GM23338 (cell line): ENCODE data around the gene GPANK1.
"Not testable (repeated sequence)": the region's sequence is repeated elsewhere in the genome, so short reads cannot be mapped to it uniquely, and the experiment has no call there.

Experiments used
- CREB1 ChIP-seq: fragments of 250-450 bp; sonication (Bioruptor Pico); IDR thresholded peaks from 2 replicates; pipeline ENCODE4 v1.5.0; 2020; ENCODE audit warnings: low read depth, mild to moderate bottlenecking, moderate library complexity
- EZH2 ChIP-seq: fragments of 200-600 bp; sonication (generic); IDR thresholded peaks from one replicate; pipeline ENCODE4 v1.8.0; 2017; ENCODE audit warnings: antibody characterized with exemption, mild to moderate bottlenecking, low read depth; ENCODE audit not compliant: unreplicated experiment
- EZH2phosphoT487 ChIP-seq: fragments of 200-600 bp; sonication (generic); IDR thresholded peaks from one replicate; pipeline ENCODE4 v1.8.1; 2018; ENCODE audit warnings: antibody characterized with exemption; ENCODE audit not compliant: unreplicated experiment
- JUNB ChIP-seq: IDR thresholded peaks from one replicate; pipeline ENCODE4 v1.6.1; 2016; ENCODE audit warnings: antibody characterized with exemption; ENCODE audit not compliant: unreplicated experiment
- POLR2AphosphoS5 ChIP-seq: IDR thresholded peaks from 2 replicates; pipeline ENCODE4 v1.6.1; 2016; ENCODE audit warnings: antibody characterized with exemption, low read depth
- STAT1 ChIP-seq: IDR thresholded peaks from one replicate; pipeline ENCODE4 v1.6.1; 2016; ENCODE audit warnings: antibody characterized with exemption; ENCODE audit not compliant: unreplicated experiment
- ZNF114 ChIP-seq: fragments of 250-450 bp; sonication (Bioruptor Pico); IDR thresholded peaks from 2 replicates; pipeline ENCODE4 v1.5.0; 2020; ENCODE audit warnings: mild to moderate bottlenecking, moderate library complexity
- ZNF331 ChIP-seq: fragments of 250-450 bp; sonication (Bioruptor Pico); IDR thresholded peaks from 2 replicates; pipeline ENCODE4 v1.5.0; 2020; ENCODE audit warnings: low read depth, mild to moderate bottlenecking, moderate library complexity
- ZNF462 ChIP-seq: fragments of 250-450 bp; sonication (Bioruptor Pico); IDR thresholded peaks from 2 replicates; pipeline ENCODE4 v1.5.0; 2020; ENCODE audit warnings: mild to moderate bottlenecking, moderate library complexity
- TF ChIP-seq, protein P1 (sequence below), 2 experiments: fragments of 200-600 bp in 1 of 2; sonication (generic) in 1 of 2; conservative IDR thresholded peaks; 2 replicates each; pipeline versions ENCODE4 v1.5.1 to v1.6.1; 2016 to 2017; ENCODE audit warnings: antibody characterized with exemption in 2 of 2, low read depth in 2 of 2, mild to moderate bottlenecking in 2 of 2, moderate library complexity in 1 of 2
- TF ChIP-seq, protein P2 (sequence below): IDR thresholded peaks from 2 replicates; pipeline ENCODE4 v1.6.1; 2016; ENCODE audit warnings: antibody characterized with exemption
- TF ChIP-seq, protein P3 (sequence below): IDR thresholded peaks from one replicate; pipeline ENCODE4 v1.6.1; 2018; ENCODE audit warnings: antibody characterized with exemption; ENCODE audit not compliant: unreplicated experiment

DNA sequence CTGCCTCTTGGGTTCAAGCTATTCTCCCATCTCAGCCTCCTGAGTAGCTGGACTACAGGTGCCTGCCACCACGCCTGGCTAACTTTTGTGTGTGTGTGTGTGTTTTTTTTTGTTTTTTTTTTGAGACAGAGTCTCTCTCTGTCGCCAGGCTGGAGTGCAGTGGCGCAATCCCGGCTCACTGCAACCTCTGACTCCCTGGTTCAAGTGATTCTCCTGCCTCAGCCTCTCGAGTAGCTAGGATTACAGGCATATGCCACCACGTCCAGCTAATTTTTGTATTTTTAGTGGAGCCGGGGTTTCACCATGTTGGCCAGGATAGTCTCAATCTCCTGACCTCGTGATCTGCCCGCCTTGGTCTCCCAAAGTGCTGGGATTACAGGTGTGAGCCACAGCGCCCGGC, 44.4 kb upstream of the GPANK1 start:
- TF ChIP-seq, protein P1, sequence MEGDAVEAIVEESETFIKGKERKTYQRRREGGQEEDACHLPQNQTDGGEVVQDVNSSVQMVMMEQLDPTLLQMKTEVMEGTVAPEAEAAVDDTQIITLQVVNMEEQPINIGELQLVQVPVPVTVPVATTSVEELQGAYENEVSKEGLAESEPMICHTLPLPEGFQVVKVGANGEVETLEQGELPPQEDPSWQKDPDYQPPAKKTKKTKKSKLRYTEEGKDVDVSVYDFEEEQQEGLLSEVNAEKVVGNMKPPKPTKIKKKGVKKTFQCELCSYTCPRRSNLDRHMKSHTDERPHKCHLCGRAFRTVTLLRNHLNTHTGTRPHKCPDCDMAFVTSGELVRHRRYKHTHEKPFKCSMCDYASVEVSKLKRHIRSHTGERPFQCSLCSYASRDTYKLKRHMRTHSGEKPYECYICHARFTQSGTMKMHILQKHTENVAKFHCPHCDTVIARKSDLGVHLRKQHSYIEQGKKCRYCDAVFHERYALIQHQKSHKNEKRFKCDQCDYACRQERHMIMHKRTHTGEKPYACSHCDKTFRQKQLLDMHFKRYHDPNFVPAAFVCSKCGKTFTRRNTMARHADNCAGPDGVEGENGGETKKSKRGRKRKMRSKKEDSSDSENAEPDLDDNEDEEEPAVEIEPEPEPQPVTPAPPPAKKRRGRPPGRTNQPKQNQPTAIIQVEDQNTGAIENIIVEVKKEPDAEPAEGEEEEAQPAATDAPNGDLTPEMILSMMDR (conservative IDR thresholded peaks at IDR 0.05; ENCODE audit: low read depth in 2 of 2): not testable (repeated sequence)
- not testable (repeated sequence) for TF ChIP-seq EZH2; POLR2AphosphoS5; CREB1 (CRISPR knock-in tag); EZH2phosphoT487; ZNF331 (CRISPR knock-in tag); ZNF114; JUNB; ZNF462; STAT1
- TF ChIP-seq, protein P2, sequence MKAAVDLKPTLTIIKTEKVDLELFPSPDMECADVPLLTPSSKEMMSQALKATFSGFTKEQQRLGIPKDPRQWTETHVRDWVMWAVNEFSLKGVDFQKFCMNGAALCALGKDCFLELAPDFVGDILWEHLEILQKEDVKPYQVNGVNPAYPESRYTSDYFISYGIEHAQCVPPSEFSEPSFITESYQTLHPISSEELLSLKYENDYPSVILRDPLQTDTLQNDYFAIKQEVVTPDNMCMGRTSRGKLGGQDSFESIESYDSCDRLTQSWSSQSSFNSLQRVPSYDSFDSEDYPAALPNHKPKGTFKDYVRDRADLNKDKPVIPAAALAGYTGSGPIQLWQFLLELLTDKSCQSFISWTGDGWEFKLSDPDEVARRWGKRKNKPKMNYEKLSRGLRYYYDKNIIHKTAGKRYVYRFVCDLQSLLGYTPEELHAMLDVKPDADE: not testable (repeated sequence)
- TF ChIP-seq, protein P3, sequence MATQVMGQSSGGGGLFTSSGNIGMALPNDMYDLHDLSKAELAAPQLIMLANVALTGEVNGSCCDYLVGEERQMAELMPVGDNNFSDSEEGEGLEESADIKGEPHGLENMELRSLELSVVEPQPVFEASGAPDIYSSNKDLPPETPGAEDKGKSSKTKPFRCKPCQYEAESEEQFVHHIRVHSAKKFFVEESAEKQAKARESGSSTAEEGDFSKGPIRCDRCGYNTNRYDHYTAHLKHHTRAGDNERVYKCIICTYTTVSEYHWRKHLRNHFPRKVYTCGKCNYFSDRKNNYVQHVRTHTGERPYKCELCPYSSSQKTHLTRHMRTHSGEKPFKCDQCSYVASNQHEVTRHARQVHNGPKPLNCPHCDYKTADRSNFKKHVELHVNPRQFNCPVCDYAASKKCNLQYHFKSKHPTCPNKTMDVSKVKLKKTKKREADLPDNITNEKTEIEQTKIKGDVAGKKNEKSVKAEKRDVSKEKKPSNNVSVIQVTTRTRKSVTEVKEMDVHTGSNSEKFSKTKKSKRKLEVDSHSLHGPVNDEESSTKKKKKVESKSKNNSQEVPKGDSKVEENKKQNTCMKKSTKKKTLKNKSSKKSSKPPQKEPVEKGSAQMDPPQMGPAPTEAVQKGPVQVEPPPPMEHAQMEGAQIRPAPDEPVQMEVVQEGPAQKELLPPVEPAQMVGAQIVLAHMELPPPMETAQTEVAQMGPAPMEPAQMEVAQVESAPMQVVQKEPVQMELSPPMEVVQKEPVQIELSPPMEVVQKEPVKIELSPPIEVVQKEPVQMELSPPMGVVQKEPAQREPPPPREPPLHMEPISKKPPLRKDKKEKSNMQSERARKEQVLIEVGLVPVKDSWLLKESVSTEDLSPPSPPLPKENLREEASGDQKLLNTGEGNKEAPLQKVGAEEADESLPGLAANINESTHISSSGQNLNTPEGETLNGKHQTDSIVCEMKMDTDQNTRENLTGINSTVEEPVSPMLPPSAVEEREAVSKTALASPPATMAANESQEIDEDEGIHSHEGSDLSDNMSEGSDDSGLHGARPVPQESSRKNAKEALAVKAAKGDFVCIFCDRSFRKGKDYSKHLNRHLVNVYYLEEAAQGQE: not testable (repeated sequence)
